ENCODE data around the gene EEF1G.
"Not testable (repeated sequence)": the region's sequence is repeated elsewhere in the genome, so short reads cannot be mapped to it uniquely, and the experiment has no call there.

Gene EEF1G, protein sequence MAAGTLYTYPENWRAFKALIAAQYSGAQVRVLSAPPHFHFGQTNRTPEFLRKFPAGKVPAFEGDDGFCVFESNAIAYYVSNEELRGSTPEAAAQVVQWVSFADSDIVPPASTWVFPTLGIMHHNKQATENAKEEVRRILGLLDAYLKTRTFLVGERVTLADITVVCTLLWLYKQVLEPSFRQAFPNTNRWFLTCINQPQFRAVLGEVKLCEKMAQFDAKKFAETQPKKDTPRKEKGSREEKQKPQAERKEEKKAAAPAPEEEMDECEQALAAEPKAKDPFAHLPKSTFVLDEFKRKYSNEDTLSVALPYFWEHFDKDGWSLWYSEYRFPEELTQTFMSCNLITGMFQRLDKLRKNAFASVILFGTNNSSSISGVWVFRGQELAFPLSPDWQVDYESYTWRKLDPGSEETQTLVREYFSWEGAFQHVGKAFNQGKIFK

DNA sequence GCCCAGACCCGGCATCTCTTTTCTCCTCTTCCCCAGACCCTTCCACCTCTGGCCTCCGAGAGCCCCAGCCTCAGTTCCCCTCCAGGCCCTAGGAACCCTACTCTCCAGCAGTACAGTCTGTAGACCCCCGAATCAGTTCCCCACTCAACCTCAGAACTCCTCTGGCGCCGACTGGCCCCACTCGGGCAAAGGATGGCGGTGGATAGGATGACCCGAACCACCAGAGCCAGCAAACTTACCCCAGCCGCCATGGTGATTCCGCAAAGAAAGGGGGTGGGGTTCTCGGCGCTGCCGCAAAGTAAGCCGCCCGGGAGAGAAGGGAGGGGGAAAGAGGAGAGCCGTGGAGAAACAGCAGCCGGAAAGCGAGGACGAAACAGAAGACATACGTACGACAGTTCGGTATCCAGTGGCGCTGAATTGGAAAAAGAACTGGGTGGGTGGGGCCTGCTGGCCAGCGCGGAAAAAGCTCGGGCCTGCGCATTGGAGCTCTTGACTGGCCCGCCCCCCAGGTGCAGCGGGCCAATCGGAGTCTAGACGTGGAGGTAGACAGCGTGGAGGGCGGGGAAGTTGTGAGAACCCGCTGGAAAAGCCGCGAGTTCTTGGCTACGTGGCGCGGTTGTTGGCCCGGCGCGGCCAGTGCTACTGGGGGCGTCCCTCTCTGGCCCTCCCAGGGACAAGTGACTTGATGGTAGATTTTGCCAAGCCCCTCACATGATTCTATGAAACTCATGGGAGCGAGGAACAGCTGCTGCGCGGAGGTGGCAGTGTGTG, at the start of gene EEF1G:
TSS of gene EEF1G (minus strand) at position 300 of the 771 bp plus-strand sequence. CDS start at position 251, 49 bp downstream.
- DNase-seq: peak; percentile 99

DNA sequence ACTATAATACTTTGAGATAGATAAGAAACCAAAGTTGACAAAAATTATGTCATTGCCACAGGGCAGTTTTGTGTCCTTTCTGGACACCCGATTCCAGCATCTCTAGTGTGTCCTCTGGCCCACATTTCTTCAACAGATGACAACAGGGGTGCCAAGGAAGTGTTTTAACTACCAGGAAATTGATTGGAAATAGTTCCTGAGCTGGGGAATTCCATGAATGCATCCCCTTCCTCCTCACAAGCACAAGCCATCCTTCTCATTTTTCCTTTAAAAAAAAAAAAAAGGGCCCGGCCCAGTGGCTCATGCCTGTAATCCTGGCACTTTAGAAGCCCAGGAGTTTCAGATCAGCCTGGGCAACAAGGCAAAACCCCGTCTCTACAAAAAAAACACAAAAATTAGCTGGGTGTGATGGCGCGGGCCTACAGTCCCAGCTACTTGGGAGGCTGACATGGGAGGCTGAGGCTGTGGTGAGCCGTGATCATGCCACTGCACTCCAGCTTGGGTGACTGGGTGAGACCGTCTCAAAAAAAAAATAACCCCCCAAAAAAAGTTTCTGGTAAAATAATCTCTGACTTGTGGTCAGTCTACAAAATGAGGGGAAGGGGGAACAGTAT, 48.9 kb upstream of the EEF1G start:
- no peak for DNase-seq

DNA sequence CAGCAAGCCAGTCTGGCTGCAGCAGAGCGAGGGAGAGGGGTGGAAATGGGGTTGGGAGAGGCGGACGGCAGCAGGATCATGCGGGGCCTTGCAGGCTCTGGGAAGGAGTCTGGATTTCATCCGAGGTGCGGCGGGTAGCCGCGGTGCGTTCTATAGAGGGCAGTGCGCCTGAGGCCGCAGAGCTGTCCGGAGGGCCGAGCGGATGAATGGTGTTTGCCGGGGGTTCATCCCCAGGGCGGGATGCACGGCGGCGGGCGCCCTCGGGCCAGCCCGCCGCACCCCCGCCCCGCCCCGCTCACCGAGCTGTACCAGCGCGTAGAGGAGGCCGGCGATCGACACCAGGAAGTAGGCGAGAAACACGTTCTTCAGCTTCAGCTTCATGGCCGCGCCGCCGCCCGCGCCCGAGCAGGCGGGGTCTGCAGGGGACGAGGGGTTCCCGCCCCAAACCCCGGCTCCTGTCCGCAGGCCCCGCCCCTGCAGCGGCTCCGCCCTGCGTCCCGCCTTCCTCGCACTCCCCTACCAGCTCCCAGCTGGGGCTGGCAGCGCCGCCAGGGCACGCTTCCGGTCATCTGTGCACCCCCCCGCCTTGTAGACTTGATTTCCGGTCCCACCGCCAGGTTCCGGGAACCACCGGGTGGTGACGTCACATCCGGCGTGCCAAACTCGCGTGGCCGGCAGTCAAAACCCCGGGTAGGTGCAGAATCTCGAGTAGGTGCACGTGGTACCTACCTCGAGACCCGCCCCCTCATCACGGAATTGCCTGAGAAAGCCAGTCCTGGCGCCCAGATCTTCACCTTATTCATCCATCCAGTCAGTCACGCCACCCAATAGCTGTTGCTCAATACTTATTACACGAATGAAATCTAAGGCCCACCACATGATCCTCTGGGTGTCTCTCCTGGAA, 48.1 kb upstream of the EEF1G start, which contains the start of gene B3GAT3:
TSS of gene B3GAT3 (minus strand) at position 420 of the 904 bp plus-strand sequence. CDS start at position 381, 39 bp downstream.
- peak; percentile 99 for DNase-seq

DNA sequence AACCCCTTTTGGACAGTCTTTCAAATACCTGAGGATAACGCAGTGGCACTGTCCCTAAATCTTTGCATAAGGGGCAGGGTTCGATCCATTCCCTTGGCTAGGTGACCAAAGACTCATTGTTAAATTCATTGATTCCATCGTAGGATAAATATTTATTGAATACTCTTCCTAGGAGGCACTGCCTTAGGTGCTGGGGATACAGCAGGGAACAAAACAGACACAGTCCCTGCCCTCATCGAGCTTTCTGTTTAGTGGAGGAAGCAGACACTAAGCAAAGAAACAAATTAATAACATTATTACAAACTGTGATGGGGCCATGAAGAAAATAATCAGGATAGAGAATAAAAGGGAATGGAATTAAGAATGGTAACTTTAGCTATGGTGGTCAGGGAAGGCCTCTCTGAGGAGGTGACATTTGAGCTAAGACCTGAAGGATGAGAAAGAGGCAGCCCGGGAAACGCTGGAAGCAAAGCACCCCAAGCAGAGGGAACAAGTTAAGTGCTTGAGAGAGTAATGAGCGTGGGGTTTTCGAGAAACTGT, 47.4 kb upstream of the EEF1G start:
- no peak for DNase-seq

DNA sequence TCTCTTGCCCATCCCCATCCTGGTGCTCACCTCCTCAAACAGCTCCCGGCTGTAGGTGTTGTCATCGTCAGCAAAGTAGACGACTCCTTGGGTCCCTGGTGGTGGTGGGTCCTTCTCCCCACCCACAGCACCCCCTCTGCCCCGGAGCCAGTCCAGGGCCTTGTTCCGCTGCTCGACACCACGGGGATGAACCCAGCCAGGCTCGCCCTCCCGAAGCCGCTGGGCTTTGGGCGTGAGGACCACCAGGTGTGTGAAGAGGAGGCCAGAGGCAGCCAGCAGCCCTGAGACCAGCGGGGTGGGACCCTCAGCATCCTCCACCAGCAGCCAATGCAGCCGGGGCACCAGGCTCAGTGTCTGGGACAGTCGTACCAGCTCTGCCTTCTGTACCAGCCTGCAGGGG, 43.3 kb upstream of the EEF1G start:
- not testable (repeated sequence) for DNase-seq

DNA sequence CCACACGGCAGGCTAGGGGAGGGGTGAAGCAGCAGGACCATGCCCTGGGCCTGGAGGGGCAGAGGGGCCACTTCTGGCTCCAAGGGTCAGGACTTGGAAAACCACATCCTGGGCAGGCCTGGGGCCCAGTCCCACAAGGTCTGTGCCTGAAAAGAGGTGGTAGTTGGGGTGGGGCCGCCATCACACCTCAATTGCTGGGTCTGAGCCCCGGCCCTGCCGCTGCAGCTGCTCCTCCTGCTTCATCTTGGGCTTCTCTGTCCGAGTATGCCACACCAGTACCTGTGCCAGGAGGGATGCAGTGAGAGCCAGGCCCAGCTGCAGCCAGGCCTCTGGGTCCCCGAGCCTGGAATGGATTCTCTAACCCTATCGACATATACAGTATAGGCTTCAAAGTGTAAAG, 41.8 kb upstream of the EEF1G start:
- no peak for DNase-seq

DNA sequence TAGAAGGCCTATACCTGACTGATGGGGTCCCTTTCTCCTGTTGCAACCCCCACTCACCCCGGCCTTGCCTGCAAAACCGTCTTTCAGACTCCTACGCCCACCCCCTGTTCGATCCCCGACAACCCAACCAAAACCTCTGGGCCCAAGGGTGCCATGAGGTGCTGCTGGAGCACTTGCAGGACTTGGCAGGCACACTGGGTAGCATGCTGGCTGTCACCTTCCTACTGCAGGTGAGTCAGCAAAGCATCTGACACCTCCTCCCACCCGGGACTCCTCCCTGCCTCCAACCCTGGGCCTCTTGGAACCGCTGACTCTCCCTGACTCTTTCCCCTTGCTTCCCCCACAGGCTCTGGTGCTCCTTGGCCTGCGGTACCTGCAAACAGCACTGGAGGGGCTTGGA, 40.6 kb upstream of the EEF1G start:
- no peak for DNase-seq

DNA sequence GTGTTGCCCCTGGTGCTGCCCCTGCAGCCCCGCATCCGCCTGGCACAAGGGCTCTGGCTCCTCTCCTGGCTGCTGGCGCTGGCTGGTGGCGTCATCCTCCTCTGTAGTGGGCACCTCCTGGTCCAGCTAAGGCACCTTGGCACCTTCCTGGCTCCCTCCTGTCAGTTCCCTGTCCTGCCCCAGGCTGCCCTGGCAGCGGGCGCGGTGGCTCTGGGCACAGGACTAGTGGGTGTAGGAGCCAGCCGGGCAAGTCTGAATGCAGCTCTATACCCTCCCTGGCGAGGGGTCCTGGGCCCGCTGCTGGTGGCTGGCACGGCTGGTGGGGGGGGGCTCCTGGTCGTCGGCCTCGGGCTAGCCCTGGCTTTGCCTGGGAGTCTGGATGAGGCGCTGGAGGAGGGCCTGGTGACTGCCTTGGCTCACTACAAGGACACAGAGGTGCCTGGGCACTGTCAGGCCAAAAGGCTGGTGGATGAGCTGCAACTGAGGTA, 39.6 kb upstream of the EEF1G start:
- no peak for DNase-seq

DNA sequence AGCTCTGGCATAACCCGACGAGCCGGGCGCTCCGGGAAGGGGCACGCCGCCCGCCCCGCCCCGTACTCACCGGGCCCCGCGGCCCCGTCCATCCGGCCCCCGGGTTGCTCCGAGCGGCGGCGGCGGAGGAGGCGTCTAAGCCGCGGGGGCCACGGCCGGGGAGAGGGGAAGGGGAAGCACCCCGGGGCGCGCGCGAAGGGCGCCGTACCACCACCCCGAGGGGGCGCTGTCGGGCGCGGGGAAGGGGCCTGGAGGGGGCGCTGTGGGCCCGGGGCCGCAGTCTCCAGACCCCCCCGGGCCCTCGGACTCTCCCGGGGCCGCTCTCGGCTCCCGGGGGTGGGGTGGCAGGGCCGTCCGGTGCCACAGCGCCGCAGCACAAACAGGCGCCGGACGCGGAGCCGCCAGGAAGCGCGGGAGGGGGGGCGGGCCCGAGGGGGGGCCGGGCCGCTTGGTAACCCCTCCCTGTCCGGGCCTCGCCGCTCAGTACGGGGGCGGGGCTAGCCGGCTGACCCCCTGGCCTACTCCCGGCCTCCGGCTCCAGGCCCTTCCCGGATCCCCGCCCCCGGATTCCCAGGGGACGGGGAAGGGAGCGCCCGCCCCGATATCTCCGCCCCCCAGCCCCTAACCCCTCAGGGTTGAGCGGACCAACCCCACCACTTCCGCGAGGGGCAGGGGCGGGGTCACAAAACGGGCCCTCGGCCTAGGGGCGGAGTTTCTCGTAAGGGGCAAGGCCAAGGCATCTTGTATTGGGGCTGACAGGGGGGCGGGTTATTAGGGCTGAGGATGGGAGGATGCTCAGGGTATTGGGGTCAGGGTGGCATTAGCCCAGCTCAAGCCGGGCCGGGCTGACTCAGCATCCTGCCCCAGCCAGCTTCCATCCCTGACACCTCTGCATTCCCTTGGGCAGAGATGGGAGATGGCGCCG, 38.9 kb upstream of the EEF1G start, which contains the start of the genes EML3 and ROM1:
TSS of gene EML3 (minus strand) at position 410 of the 925 bp plus-strand sequence. CDS start at position 92, 318 bp downstream.
TSS of gene ROM1 (plus strand) at position 892 of the 925 bp plus-strand sequence. CDS start at position 917, 25 bp downstream.
- peak; percentile 79 for DNase-seq

DNA sequence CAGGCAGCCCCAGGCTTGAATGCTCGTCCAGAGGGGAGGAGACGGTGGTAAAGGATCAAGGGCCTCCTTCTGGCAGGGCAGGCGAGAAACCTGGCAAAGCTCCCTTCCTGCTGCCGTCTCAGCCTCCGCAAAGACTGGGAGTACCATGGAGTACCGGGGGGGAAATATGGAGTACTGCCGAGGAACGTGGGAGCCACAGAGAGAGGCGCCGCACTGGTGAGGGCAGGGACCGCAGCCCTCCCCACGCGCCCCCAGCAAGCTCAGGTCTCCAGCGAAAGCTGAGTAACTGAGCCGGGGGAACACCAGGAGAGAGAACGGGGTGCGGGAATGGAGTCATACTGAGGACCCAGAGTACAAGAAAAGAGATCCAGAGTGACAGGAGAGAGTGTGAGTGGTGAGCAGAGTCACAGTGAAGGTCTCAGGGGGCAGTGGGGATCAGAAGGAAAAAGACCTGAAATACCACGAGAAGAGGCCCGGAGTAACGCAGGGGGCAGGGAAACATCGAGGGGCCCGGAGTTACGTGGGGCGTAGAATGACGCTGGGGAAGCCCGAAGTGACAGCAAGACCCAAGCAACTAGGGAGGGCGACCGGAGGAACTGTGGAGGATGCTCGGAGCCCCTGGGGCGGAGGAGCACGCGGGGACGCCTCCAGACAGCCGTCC, 38.1 kb upstream of the EEF1G start:
- DNase-seq: no peak

DNA sequence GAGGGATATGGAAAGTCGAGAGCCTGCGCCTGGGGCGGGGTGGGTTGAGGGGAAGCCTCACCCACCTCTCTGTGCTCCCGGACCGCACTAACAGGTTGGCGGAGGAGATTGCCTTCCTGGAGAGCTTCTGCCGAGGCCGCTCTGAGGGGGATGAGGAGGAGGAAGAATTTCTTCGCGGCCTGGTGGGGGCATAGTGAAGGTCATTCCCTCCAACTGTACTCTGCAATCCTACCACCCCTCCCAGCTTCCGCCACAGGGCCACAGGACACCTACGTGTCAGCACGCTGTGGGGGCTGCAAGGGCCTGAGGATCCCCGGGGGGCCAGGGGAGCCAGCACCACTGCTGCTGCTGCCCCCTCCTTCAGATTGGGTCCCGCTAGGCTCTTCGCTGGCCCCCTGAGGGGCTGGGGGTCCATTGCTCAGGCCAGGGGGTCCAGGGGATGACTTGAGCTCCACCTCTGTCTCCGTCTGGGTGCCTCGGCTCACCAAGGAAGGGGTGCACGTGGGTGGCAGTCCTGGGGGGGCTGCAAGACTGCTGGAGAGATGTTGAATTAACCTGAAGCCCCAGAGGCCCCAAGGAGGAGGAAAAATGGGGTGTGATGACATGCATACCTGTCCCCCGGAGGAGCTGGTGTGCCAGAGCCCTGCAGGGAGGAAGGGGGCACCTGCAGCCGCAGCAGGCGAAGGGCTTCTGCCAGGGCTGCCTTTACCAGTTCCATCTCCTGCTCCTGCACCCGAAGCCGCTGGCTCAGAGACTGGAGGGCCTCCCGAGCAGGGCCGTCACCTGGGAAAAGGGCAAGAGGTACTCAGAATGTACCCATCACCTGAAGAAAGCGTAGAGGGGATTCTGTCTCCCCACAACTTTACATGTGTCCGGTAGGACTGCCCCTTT, 37.4 kb upstream of the EEF1G start:
- DNase-seq: no peak

DNA sequence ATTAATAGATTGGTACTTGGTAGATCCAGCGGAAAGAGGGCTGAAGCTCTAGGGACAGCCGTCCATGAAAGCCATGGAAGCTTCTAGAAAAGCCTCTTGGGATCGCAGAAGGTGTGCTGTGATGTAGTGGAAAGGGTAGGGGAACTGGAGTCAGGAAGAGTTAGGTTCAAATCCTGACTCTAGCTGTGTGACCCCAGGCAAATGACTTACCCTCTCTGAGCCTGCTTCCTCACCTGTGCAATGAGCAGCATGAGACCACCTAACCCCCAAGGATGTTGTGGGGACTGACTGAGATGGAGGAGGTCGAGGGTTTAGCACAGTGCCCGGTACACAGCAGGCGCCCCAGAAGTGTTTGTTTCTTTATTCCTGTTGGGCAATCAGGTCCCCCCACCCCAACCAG, 36.7 kb upstream of the EEF1G start:
- DNase-seq: no peak

DNA sequence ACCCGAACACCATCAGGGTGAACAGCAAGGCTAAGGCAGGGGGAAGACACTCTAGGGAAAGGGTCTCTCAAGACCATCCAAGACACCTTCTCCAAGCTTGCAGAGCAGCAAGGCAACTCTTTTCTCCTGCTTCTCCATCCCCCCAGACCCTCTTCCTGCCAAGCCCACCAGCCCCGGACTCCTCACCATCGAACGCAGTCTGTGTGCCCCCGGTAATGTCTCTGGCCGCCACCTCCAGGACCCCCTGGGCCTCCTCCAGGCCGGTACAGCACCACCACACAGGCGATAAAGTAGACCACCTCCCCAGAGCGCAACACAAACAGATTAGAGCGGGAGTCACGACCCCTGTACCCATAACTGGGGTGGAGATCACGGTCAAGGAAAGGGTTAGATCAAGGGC, 35.1 kb upstream of the EEF1G start:
- no peak for DNase-seq

DNA sequence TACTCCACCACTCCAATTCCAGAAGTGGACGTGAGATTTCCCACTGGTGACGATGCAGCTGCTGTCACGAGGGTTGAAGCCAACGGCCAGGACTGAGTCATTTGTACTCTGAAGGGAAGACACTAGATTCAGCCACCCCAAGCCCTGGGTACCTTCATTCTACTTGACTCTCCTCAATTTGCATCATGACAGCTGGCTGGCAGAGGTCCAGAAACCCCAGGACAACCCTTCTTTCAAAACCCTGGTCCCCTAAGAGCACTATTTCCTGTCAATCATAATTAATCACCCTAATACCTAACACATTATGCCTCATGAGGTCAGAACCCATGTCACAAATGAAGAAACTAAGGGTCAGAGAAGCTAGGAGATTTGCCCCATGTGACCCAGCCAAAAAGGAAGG, 34.0 kb upstream of the EEF1G start:
- no peak for DNase-seq

DNA sequence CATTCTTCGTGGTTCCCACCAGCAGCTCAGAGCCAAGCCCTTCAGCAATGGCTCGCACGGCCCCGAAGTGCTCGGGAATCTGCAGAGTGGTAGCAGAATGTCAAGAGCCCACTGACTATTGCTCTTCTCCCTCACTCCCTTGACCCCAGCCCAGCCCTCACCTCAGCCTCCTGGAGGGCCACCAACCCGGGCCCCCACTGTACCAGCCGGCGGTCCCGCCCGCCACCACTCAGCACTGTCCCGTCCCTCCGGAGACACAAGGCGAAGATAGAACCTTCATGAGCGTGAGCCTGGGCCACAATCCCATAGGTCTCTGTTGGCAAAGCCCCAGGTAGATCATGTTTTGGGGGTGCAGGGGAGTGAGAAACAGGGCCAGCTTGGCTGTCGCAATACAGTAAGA, 32.2 kb upstream of the EEF1G start:
- no peak for DNase-seq

DNA sequence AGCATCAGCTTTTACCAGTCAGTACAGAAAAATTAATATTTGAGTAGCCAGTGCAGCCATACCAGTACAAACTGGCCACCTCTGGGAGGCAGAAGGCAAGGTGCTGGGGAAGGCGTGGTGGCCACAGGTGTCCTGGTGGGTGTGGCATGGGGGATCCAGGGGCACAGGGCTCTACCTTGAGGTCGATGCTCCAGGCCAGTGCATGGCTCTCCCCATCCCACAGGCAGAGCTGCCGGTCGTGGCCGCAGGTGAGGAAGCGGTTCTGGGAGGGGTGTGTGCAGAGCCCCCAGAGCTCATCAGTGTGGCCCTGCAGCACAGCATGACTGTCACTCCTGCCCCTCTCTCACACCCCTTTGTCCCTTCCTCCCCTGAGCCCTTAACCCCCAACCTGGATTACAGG, 31.8 kb upstream of the EEF1G start:
- DNase-seq: no peak

DNA sequence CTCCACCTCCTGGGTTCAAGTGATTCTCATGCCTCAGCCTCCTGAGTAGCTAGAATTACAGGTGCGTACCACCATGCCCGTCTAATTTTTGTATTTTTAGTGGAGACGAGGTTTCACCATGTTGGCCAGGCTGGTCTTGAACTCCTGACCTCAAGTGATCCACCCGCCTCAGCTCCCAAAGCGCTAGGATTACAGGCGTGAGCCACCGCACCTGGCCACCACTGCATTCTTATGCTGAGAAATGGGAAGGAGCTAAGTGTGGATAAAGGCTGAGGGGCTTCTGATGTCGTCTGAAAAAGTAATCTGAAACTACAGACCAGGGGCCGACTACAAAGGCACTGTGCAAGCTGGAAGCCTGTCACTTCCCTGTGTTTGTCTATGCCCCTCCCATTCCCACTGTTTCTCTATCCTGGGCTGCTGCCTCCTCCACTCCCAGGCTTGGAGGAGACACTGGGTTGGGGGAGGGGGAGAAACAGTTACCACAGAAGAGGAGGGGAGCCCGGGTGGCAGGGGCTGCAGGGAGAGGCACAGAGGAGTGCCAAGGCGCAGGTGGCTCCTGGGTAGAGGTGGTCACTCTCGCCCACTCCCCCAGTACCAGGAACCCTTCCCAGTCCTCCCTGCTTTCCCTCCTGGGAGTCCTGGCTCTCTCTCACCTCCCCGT, 30.9 kb upstream of the EEF1G start:
- no peak for DNase-seq

DNA sequence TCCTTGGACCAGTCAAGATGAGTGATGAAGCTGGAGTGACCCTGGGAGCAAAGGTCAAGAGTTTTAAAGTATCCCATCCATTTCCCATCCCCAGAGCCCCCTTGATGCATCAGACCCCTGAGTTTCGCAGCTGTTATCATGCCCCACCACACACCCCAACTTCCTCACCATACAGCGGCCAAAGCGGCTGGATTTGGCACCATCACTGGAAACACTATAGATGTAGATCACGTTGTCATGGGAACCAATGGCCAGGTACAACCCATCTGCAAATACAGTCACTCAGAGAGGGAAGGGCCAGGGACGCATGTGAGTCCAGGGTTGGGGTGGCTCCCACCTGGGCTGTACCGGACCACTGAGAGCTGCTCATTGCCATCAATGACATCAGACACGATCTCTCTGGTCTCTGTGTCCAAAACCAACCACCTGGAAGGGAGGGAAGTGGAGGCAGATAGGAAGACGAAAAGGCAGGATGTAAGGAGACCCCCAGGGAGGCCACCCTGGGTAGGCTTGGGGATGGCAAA, 30.1 kb upstream of the EEF1G start:
- no peak for DNase-seq
